Left forelimb (tissue), 1 donor: ENCODE data around the gene CFAP54.
"Not testable (repeated sequence)": the region's sequence is repeated elsewhere in the genome, so short reads cannot be mapped to it uniquely, and the experiment has no call there.

ENCODE experiments used
- DNase-seq: peaks from one replicate; pipeline ENCODE4 v3.0.0-alpha.2; 2018; ENCODE audit warnings: low spot score

CFAP54 gene

DNA sequence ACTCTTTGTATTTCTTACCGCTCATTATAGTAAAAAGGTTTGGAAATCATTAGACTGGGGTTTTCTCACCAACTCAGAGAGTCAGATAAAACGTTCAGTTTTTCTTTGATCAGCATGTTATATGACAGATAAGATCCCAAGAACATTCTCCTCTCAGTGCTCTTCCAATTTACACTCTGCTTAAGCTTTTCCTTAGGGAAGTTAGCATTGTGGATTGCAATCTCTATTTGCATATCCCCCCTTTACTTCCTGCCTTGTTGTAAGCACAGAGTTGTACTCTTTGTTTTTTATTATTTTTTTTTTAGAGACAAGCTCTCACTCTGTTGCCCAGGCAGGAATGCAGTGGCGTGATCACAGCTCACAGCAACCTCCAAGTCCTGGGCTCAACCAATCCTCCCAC, 11.4 kb upstream of the CFAP54 start:
- no peak for DNase-seq

DNA sequence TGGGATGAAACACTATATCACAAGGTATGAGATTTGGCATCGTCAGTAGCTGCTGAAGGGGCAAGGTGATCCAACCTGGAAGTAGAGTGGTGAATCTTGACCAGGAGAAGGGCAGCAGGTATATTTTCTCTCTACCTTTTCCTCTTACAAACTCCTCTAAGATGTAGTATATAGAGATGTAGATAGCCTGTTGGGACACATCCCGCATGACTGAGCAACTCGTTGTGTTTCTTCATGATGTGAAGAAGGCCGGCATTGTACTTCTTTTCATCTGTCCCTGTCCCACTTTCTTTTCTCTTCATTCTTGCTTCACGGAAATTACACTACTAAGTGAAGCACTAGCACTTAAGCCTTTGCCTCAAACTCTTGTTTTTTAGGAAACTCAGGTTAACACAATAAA, 7.3 kb upstream of the CFAP54 start:
- no peak for DNase-seq

- no peak for DNase-seq
These were observed 6.3 kb upstream of the CFAP54 start for GRCh38 chr12:96483116-96483515.

- DNase-seq: no peak
These were observed 2.4 kb upstream of the CFAP54 start for GRCh38 chr12:96486751-96487613.

DNA sequence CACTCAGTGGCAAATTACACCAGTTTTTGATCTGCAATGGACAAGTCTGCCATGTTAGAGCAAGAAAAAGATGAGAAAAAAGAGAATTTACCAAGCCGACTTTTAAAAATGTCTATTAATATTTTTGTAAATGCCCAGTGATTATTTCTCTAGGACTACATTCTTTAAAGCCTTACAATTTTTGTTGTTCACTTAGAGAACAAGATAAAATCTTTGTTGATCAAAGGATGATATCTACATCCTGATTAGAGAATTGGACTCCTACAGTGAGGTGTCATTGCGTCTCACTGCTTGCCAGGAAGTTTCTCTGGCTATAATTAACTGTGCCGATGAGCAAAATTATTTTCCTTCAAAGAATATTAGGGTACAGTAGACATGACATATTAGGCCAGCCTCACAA, 1.7 kb upstream of the CFAP54 start:
- no peak for DNase-seq

GRCh38 chr12:96493106-96493505, 3.7 kb downstream of the CFAP54 start:
- no peak for DNase-seq

DNA sequence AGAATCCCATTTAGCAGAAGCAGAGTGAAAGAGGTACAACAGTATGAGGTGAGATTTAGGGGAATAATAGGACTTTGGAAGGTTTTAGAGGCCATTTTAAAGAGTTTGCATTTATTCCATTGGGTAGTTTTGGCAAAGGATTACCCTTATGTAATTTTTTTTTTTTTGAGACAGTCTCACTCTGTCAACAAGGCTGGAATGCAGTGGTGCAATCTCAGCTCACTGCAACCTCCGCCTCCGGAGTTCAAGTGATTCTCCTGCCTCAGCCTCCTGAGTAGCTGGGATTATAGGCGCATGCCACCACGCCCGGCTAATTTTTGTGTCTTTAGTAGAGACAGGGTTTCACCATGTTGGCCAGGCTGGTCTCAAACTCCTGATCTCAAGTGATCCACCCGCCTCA, 4.8 kb downstream of the CFAP54 start:
- not testable (repeated sequence) for DNase-seq

DNA sequence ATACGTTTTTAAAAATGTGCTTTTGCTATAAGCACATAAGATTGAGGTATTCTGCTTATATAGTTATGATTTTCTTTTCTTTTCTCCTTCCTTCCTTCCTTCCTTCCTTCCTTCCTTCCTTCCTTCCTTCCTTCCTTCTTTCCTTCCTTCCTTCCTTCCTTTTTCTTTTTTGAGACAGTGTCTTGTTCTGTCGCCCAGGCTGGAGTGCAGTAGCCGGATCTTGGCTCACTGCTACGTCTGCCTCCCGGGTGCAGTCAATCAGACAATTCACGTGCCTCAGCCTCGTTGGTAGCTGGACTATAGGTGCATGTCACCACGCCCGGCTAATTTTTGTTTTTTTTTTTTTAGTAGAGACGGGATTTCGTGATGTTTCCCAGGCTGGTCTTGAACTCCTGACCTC, 5.8 kb downstream of the CFAP54 start:
- no peak for DNase-seq

DNA sequence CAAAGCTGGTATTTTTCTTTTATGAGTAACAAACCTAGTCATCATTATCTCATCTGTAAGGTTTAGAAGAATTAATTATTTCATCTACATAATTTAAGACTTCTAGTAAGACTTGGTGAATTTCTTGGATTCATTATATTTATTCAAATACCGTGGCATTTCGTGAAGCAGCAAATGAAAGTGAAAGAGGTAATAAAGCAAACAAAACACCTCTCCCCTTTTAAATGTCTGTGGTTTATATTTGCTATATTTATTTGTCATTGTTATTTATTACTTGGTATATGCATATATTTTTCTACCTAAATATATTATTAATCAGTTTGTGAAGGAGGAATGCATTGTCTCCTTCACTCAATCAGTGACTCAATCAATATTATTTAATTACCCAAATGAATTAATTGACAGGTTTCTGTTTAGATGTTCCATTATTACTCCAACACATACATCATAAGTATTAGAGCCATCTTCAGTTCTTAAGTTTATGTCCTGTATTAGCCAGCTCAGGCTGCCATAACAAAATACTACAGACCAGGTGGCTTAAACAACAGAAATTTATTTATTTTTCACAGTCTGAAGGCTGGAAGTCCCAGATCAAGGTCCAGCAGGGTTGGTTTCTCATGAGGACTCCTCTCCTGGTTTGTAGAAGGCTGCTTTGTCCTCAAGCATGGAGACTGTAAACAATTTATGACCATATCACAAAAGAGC, 6.6 kb downstream of the CFAP54 start:
- no peak for DNase-seq

DNA sequence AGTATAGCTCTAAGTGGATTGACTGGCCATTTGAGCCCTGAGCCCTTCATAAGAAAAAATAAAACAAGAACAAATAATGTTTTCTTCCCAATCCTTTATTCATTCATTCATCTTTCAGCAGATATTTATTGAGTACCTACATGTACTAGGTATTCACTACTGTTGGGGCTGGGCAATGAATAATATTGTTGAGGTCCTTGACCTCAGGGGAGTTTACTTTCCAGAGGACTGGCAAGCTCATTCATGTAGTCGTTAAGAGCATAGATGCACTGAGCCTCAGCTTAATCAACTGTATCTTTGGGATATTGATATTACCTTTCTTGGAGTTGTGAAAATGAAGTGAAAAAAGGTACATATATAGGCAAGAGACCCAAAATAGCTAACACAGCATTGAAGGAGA, 7.6 kb downstream of the CFAP54 start:
- no peak for DNase-seq

DNA sequence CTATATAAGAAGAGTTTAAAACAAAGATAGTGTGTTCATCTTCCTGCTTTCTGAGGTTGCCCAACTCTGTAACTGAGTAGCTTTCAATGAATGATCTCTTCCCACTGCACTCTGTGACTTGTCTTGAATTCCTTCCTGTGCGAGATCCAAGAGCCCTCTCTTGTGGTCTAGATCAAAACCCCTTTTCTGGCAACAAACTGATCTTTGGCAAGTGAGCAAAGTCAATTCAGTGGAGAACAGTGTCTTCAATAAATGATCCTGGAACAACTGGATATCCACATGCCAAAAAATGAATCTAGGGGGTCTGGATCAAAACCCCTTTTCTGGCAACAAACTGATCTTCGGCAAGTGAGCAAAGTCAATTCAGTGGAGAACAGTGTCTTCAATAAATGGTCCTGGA, 8.5 kb downstream of the CFAP54 start:
- DNase-seq: no peak

- no peak for DNase-seq
These were observed 11.3 kb downstream of the CFAP54 start for GRCh38 chr12:96500693-96501092.

DNA sequence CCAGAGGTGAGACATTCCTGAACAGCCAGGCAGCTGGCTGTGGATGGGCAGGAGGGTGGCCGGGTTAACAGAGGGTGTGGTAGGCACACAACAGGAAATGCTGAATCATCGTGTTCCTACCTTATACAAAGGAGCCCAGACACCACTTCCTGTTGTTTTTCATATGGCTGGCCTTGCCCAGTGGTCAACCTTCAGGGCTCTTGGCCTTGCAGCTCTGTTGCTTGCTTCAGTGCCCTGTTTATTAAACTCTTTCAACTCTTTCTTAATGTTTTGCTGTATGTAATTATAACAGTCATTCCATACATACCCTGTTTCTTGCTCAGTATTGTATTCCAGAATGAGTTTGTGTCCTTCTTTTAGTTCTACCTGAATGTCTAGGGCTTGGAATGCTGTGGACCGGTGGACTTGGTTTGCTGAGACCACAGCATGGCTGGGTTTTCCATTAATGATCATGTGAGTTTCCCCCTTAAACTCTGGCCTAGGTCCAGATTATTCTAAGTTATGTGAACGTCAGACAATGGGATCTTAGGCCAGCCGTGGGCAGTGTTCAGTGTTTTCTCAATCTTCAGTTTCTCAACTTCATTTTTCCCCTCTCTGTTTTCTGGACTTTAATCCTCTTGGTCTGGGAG, 11.9 kb downstream of the CFAP54 start:
- no peak for DNase-seq

- DNase-seq: no peak
These were observed 12.5 kb downstream of the CFAP54 start for GRCh38 chr12:96501908-96502307.

- no peak for DNase-seq
These were observed 13.1 kb downstream of the CFAP54 start for GRCh38 chr12:96502477-96502876.

DNA sequence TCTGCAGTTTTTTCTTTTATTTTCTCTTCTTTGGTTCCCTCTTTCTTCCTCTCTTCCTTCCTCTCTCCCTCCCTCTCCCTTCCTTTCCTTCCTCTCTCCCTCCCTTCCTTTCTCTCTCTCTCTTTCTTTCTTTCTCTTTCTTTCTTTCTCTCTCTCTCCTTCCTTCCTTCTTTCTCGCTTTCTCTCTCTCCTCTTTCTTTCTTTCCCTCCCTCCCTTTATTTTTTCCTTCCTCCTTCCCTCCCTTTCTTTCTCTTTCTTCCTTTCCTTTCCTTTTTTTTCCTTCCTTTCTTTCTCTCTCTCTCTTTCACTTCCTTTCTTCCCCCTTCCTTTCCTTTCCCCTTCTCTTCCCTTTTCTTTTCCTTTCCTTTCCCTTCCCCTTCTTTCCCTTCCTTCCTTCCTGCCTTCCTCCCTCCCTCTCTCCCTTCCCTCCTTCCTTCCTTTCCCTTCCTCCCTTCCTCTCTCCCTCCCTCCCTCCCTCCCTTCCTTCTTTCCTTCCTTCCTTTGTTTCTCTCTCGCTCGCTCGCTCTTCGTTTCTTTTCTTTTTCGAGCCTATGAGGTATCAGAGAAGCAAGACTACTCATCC, 13.7 kb downstream of the CFAP54 start:
- DNase-seq: no peak

DNA sequence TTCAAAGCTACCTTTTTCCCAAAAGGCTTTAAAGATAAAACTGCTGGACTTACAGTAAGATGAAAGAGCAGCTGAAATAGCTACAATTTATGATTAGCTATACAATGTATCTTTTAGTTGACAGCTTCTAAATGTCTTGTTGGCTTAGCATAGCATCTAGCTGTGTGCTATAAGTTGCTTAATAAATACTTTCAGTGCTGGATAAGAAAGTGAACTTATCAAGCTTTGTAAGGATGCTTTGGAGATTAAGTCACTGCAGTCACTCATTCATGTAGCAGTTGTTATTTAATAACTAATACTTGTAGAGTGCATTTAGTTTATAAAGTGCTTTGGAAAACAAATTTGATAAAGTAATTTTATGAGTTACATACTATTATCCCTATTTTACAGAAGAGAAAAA, 14.6 kb downstream of the CFAP54 start:
- no peak for DNase-seq

DNA sequence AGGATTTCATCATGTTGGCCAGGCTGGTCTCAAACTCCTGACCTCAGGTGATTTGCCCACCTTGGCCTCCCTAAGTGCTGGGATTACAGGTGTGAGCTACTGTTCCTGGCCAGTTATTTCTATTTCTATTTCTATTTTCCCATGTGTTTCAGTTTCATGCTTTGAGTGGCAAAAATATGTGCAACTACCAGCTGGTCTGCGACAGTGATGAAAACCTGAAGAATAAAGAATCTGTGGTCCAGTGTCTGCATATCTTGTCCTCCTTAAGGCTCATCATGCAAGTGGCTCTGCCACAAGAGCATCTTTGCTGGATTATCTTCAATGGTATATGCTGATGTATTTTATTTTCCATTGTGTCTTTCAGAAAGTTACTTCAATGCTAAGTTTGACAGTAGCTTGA, 17.4 kb downstream of the CFAP54 start:
- no peak for DNase-seq

- no peak for DNase-seq
These were observed 21.0 kb downstream of the CFAP54 start for GRCh38 chr12:96510306-96510764.

DNA sequence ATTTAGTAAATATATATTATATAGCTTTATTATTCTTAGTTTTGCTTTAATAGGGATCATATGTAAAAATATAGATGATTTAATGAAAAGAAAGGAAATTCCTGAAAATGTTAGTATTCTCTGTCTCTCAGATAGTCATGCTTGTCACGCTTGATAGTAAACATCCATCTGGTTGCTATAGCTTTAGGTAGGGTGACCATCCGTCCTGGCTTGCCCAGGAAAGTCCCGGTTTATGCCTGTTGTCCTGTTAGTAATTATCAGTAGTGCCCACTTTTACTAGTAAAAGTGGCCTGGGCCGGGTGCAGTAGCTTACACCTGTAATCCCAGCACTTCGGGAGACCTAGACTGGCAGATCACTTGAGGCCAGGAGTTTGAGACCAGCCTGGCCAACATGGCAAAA, 23.8 kb downstream of the CFAP54 start:
- DNase-seq: no peak

- DNase-seq: no peak
These were observed 24.3 kb downstream of the CFAP54 start for GRCh38 chr12:96513681-96514080.

- DNase-seq: no peak
These were observed 25.0 kb downstream of the CFAP54 start for GRCh38 chr12:96514328-96514727.
